GM12878 (cell line): ENCODE measurements around the gene ARHGAP45. TPM values are rescaled to one million over a fixed set of nuclear protein-coding genes. Genes with fewer than 3 reads are reported as not detected.

Experiments
- HDAC6 ChIP-seq: fragments of 200-600 bp; sonication (generic); IDR thresholded peaks from one replicate; pipeline ENCODE4 v1.8.0; 2017; ENCODE audit warnings: antibody characterized with exemption; ENCODE audit not compliant: unreplicated experiment
- MTA2 ChIP-seq: fragments of 450-650 bp; IDR thresholded peaks from 2 replicates; pipeline ENCODE4 v1.6.1; 2016; ENCODE audit warnings: low read depth, mild to moderate bottlenecking, moderate library complexity
- NR2C1 ChIP-seq: fragments of 450-650 bp; IDR thresholded peaks from 2 replicates; pipeline ENCODE4 v1.6.1; 2017; ENCODE audit warnings: antibody characterized with exemption, mild to moderate bottlenecking, moderate library complexity
- PAX5 ChIP-seq: IDR thresholded peaks from 2 replicates; pipeline ENCODE4 v1.6.1; 2011; ENCODE audit warnings: low read depth, low read length, borderline replicate concordance
- PAX8 ChIP-seq: fragments of 450-650 bp; IDR thresholded peaks from 2 replicates; pipeline ENCODE4 v1.6.1; 2017; ENCODE audit warnings: mild to moderate bottlenecking, moderate library complexity
- PRDM15 ChIP-seq: fragments of 450-650 bp; formaldehyde crosslinking; IDR thresholded peaks from 2 replicates; pipeline ENCODE4 v1.4.0; 2020; ENCODE audit warnings: mild to moderate bottlenecking, moderate library complexity
- ZNF217 ChIP-seq: fragments of 450-650 bp; IDR thresholded peaks from 2 replicates; pipeline ENCODE4 v1.6.1; 2017; ENCODE audit warnings: antibody characterized with exemption, mild to moderate bottlenecking
- polyA plus RNA-seq, 11 experiments: library from polyadenylated mRNA; depleted of rRNA in 4 of 11; unstranded in 6 of 11; stranded (reverse) in 5 of 11; fragments of >200 nt; fragmentation: Nextera tagmentation in 4 of 11; fragmentation: Illumina TruSeq in 1 of 11; extraction: Ambion mirVana in 4 of 11; extraction: Trizol in 1 of 11; gene quantifications; 1 replicate in 1 of 11; 2 replicates in 10 of 11; pipeline versions ENCODE4 v1.2.1 to v1.2.3, GENCODE V29; 2011 to 2016; ENCODE audit warnings: inconsistent platforms in 2 of 11, missing spikeins in 2 of 11, low read depth in 1 of 11
- total RNA-seq, 4 experiments: library from RNA; depleted of rRNA in 3 of 4; stranded (reverse); fragments of >200 nt in 3 of 4; fragmentation: Illumina TruSeq in 1 of 4; extraction: Trizol in 1 of 4; gene quantifications; 2 replicates each; pipeline versions ENCODE4 v1.2.1 to v1.2.3, GENCODE V29; 2013 to 2021

ARHGAP45 gene
- total and polyA plus RNA-seq, 10 of the 15 experiments (the other 5 are each of a cell fraction or from before 2014, with no cell fraction given), result 1.4 to 151 (median 59.9) TPM

GRCh38 chr19:1070931-1071791 is 4.2 kb downstream of the ARHGAP45 start (continued):
- TF ChIP-seq PRDM15 (CRISPR knock-in tag) (no peak), PAX5 (no peak), PAX8 (no peak), NR2C1 (no peak), ZNF217 (no peak), HDAC6 (no peak), MTA2 (no peak)
- TF ChIP-seq, all 136 proteins: peak for 0
